Measurements from ENCODE around the gene CYP2W1.

CYP2W1 gene

DNA sequence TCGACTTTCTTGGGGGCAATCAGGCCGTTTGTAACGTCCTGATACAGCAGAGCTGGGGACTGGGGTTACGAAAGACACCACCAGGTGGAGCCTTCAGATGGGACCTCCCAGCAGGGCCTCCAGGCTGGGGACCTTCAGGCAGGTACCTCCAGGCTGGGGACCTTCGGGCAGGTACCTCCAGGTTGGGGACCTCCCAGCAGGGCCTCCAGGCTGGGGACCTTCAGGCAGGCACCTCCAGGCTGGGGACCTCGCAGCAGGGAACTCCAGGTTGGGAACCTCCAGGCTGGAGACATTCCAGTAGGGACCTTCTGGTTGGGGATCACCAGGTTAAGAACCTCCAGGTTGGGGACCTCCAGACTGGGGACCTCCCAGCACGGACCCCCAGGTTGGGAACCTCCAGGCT lies 37.9 kb downstream of the CYP2W1 start:
- Mint-ChIP-seq H3K27ac (no peak overlapping the region), H3K9me3 (no peaks in the 10 kb centered on the region), H3K4me3 (no peak overlapping the region), H3K27me3 (ENCODE audit: low read depth) (peaks cover 6% of the 10 kb centered on the region), H3K36me3 (ENCODE audit: low read depth) (peaks cover 25% of the 10 kb centered on the region), H3K4me1 (peaks cover 12% of the 10 kb centered on the region)
- TF ChIP-seq, protein P1, sequence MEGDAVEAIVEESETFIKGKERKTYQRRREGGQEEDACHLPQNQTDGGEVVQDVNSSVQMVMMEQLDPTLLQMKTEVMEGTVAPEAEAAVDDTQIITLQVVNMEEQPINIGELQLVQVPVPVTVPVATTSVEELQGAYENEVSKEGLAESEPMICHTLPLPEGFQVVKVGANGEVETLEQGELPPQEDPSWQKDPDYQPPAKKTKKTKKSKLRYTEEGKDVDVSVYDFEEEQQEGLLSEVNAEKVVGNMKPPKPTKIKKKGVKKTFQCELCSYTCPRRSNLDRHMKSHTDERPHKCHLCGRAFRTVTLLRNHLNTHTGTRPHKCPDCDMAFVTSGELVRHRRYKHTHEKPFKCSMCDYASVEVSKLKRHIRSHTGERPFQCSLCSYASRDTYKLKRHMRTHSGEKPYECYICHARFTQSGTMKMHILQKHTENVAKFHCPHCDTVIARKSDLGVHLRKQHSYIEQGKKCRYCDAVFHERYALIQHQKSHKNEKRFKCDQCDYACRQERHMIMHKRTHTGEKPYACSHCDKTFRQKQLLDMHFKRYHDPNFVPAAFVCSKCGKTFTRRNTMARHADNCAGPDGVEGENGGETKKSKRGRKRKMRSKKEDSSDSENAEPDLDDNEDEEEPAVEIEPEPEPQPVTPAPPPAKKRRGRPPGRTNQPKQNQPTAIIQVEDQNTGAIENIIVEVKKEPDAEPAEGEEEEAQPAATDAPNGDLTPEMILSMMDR (IDR thresholded peaks at IDR 0.05; ENCODE audit: unreplicated experiment in 3 of 3): no peak

DNA sequence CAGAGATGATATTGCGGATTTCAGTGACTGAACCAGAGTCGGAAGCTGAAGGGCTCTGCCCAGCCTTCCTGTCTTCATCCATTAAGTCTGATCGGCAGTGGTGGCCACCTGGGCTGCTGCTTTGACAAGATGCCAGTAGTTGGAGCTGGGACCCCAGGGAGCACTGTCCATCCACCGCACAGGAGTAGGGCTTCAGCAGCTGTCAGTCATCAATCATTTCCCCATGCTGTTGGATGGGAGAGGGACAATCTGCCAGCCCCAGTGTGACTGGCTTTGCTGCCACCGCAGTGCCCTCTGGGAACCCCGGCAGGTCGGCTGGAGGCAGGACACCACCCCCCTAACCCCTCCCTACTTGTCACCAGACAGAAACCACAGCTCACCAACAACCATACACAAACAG lies 38.4 kb downstream of the CYP2W1 start:
- TF ChIP-seq, protein P1 (IDR thresholded peaks at IDR 0.05; ENCODE audit: unreplicated experiment in 3 of 3): no peak
- H3K4me1 Mint-ChIP-seq: peaks cover 18% of the 10 kb centered on the region

DNA sequence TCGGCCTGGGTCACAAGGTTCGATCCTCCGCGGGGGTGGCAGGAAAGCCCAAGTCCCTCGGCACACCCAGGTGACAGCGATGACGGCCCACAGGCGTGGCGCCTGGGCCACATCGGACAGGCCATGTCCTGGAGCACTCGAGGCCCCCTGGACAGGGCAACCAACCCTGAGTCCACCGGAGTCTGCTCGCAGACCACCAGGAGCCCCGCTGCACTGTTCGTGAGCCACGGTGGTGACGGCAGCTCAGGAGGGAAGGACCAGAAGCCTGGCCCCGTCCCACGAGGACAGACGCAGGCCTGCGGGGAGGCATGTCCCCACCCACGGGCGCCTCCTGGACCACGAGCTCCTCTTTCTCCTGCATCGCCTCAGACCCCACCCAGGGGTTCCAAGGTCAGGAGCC lies 39.0 kb downstream of the CYP2W1 start:
- H3K4me3 Mint-ChIP-seq: no peak overlapping the region
- TF ChIP-seq, protein P1 (IDR thresholded peaks at IDR 0.05; ENCODE audit: unreplicated experiment in 3 of 3): no peak
- no peaks in the 10 kb centered on the region for H3K9me3 Mint-ChIP-seq
- no peak overlapping the region for H3K27ac Mint-ChIP-seq
- peaks cover 23% of the 10 kb centered on the region for H3K4me1 Mint-ChIP-seq
- peaks cover 28% of the 10 kb centered on the region for H3K36me3 Mint-ChIP-seq (ENCODE audit: low read depth)
- H3K27me3 Mint-ChIP-seq (ENCODE audit: low read depth): peaks cover 6% of the 10 kb centered on the region

More for the DNA sequence above, 38.4 kb downstream of the CYP2W1 start:
- Mint-ChIP-seq H3K27me3 (ENCODE audit: low read depth) (peaks cover 6% of the 10 kb centered on the region), H3K27ac (no peak overlapping the region), H3K9me3 (no peaks in the 10 kb centered on the region), H3K36me3 (ENCODE audit: low read depth) (peaks cover 28% of the 10 kb centered on the region), H3K4me3 (no peak overlapping the region)

DNA sequence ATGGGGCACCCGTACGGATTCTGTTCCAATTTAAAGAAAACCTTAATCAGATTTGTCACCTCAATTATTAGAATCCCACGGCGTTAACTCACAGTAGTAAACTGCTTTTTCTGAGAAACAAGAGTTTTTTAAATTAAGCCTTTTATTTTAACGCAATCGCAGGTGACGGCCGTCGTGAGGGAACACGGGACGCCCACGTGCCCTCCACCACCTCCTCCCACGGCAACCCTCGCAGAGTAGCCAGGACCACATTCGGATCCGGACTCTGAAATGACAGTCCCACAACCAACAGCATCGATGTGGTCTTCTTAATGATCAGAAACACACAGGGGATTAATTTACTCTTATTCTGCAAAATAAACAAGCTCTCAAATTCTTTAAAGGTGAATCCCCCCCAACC lies 39.4 kb downstream of the CYP2W1 start:
- TF ChIP-seq, protein P1 (IDR thresholded peaks at IDR 0.05; ENCODE audit: unreplicated experiment in 3 of 3): no peak
- Mint-ChIP-seq H3K27ac (no peak overlapping the region), H3K9me3 (no peaks in the 10 kb centered on the region), H3K4me3 (no peak overlapping the region), H3K36me3 (ENCODE audit: low read depth) (peaks cover 30% of the 10 kb centered on the region), H3K4me1 (peaks cover 27% of the 10 kb centered on the region), H3K27me3 (ENCODE audit: low read depth) (peaks cover 6% of the 10 kb centered on the region)

DNA sequence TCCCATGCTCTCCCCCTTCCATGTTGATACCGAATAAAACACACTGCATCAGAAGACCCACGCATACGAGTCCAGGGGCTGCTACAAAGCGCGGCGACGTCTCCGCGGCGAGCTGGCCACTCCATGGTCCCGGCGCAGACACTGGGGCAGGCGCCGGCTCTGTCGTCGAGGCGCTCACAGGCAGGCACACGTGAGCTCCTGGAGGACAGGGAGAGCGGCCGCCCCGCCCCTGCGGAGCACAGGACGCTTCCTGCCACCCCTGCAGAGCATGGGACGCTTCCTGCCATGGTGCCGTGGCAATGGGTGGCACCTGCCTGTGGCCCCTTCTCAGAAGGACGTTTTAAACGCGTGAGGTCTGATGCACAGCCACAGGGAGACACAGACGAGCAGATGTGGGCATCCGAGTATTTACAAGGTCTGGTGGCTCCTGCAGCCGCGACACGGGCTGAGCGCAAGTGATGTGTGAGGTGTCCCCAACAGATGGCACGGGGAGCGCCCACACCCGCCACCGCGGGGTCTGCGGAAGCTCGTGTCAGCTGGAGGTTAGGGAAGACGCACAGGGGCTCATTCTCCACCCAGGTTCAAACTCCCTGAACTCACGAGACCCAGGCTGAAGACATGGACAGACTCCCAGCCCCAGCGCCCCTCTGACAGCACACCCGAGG lies 40.0 kb downstream of the CYP2W1 start:
- Mint-ChIP-seq H3K36me3 (ENCODE audit: low read depth) (peaks cover 31% of the 10 kb centered on the region), H3K27ac (no peak overlapping the region), H3K4me1 (peaks cover 30% of the 10 kb centered on the region), H3K4me3 (no peak overlapping the region), H3K27me3 (ENCODE audit: low read depth) (peaks cover 6% of the 10 kb centered on the region), H3K9me3 (no peaks in the 10 kb centered on the region)
- TF ChIP-seq, protein P1 (IDR thresholded peaks at IDR 0.05; ENCODE audit: unreplicated experiment in 3 of 3): no peak

DNA sequence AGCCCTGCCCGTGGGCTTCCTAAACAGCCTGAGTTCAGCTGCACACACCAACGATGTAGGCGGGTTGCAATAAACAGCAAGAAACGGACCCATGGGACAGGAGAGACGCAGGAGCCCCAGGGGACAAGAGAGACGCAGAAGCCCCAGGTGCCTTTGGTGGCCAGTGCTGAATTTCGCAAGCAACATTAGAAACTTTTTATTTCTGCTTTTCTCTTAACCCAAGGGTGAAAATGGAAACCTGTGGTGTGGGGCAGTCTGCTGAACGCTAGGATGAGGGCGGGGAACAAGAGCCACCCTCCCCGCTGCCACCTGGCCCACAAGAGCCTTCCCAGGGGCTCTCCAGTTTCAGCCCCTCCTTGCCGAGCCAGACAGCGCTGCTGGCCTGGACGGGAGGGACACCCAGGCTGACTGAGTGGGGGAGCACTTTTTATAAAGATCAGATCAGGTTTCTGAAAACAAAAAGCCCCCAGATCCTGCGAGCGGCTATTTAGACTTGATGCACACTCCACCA lies 41.4 kb downstream of the CYP2W1 start:
- peaks cover 36% of the 10 kb centered on the region for H3K4me1 Mint-ChIP-seq
- no peaks in the 10 kb centered on the region for H3K9me3 Mint-ChIP-seq
- TF ChIP-seq, protein P1 (IDR thresholded peaks at IDR 0.05; ENCODE audit: unreplicated experiment in 3 of 3): no peak
- H3K36me3 Mint-ChIP-seq (ENCODE audit: low read depth): peaks cover 26% of the 10 kb centered on the region
- peaks cover 6% of the 10 kb centered on the region for H3K27me3 Mint-ChIP-seq (ENCODE audit: low read depth)
- peak overlapping the region; percentile 37 to 74 (median 66) for H3K4me3 Mint-ChIP-seq
- H3K27ac Mint-ChIP-seq: peak overlapping the region in 1 of 3 experiments; percentile 79

All from nephron (organoid).